Measurements from ENCODE around the gene SSNA1.

- TF ChIP-seq NFIC (IDR thresholded peaks at IDR 0.05) (no peak), EP300 (IDR thresholded peaks at IDR 0.05; ENCODE audit: borderline replicate concordance) (no peak), CREB1 (IDR thresholded peaks at IDR 0.05; ENCODE audit: low read depth) (no peak), REST (IDR thresholded peaks at IDR 0.05; ENCODE audit: low read depth) (no peak), MAX (IDR thresholded peaks at IDR 0.05) (no peak), CEBPB (IDR thresholded peaks at IDR 0.05) (no peak), TAF1 (IDR thresholded peaks at IDR 0.05; ENCODE audit: low read depth) (no peak), YY1 (IDR thresholded peaks at IDR 0.05; ENCODE audit: low read depth) (no peak), RAD21 (IDR thresholded peaks at IDR 0.05; ENCODE audit: low read depth) (no peak), EGR1 (IDR thresholded peaks at IDR 0.05) (no peak), ZBTB7A (IDR thresholded peaks at IDR 0.05; ENCODE audit: low read depth) (no peak), USF1 (IDR thresholded peaks at IDR 0.05) (no peak), TEAD4 (IDR thresholded peaks at IDR 0.05) (no peak), FOXM1 (IDR thresholded peaks at IDR 0.05; ENCODE audit: borderline replicate concordance, low read depth) (no peak)
Observed at GRCh38 chr9:137185921-137186320, 2.6 kb upstream of the SSNA1 start.

Measured in Ishikawa (cell line).